Hepatocyte (in vitro differentiated cells): ENCODE results near the gene LMOD3.

Experiments used
- EZH2 ChIP-seq: fragments of 200-600 bp; sonication (generic); IDR thresholded peaks from 2 replicates; pipeline ENCODE4 v1.6.1; 2016; ENCODE audit warnings: antibody characterized with exemption, mild to moderate bottlenecking, borderline replicate concordance
- TF ChIP-seq, protein P1 (sequence below): fragments of 200-600 bp; sonication (generic); IDR thresholded peaks from 2 replicates; pipeline ENCODE4 v1.5.1; 2016; ENCODE audit warnings: antibody characterized with exemption, mild to moderate bottlenecking; ENCODE audit not compliant: poor library complexity

DNA sequence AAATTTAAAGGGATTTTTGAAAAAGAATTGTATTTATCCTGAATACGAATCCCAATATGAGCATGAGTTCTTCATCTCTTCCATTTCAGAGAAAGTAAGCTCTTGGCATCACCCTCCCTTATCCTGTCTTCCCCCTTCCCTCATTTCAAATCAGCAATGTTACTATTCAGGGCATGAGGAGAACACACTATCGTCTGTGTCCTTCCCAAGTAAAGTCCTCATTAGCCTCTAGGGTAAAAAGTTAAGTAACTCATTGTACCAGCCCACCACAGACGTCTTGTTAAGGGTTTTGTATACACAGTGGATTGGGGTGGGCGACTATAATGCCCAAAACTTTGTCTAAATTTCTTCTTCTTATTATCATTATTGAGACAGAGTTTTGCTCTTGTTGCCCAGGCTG lies 22.8 kb downstream of the LMOD3 start:
- TF ChIP-seq, protein P1, sequence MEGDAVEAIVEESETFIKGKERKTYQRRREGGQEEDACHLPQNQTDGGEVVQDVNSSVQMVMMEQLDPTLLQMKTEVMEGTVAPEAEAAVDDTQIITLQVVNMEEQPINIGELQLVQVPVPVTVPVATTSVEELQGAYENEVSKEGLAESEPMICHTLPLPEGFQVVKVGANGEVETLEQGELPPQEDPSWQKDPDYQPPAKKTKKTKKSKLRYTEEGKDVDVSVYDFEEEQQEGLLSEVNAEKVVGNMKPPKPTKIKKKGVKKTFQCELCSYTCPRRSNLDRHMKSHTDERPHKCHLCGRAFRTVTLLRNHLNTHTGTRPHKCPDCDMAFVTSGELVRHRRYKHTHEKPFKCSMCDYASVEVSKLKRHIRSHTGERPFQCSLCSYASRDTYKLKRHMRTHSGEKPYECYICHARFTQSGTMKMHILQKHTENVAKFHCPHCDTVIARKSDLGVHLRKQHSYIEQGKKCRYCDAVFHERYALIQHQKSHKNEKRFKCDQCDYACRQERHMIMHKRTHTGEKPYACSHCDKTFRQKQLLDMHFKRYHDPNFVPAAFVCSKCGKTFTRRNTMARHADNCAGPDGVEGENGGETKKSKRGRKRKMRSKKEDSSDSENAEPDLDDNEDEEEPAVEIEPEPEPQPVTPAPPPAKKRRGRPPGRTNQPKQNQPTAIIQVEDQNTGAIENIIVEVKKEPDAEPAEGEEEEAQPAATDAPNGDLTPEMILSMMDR: no peak
- no peak for TF ChIP-seq EZH2
